H1 (cell line): ENCODE data around the gene MAGOHB. TPM values are rescaled to one million over a fixed set of nuclear protein-coding genes. Genes with fewer than 3 reads are reported as not detected.

Experiments used
- CTCF ChIA-PET: fragments of 300-600 bp; sonication (Branson Sonifier 250); formaldehyde crosslinking; loops from one replicate; lab custom pipeline; 2021; ENCODE audit not compliant: partially characterized antibody; lab: Charles Lee
- POLR2A ChIA-PET: fragments of 300-600 bp; sonication (Branson Sonifier 250); formaldehyde crosslinking; loops from one replicate; lab custom pipeline; 2021; ENCODE audit warnings: inconsistent platforms; ENCODE audit not compliant: partially characterized antibody; lab: Charles Lee
- DNase-seq, 2 experiments: peaks; one replicate each; pipeline versions ENCODE4 v3.0.0 to v3.0.0-alpha.2; 2010 to 2022; ENCODE audit warnings: low spot score in 2 of 2, low read depth in 1 of 2, mixed read lengths in 1 of 2
- FAIRE-seq: peaks from 2 replicates; lab custom pipeline; 2011; peaks lifted over from hg19 to GRCh38; lab: Jason Lieb, UNC
- H2AFZ ChIP-seq: 2 replicates; pipeline ENCODE4 v1.8.1; 2012; ENCODE audit warnings: low read length, inconsistent platforms
- H2AK5ac ChIP-seq: 2 replicates; pipeline ENCODE4 v1.6.1; 2013; ENCODE audit warnings: low read depth, low read length
- H2BK120ac ChIP-seq: replicated peaks from 2 replicates; pipeline ENCODE3; 2013; ENCODE audit warnings: low read depth, low read length, inconsistent platforms
- H2BK12ac ChIP-seq: 2 replicates; pipeline ENCODE4 v1.6.1; 2013; ENCODE audit warnings: low read depth, low read length
- H2BK15ac ChIP-seq: 2 replicates; pipeline ENCODE4 v1.6.1; 2013; ENCODE audit warnings: low read length
- H2BK20ac ChIP-seq: 2 replicates; pipeline ENCODE4 v1.6.1; 2013; ENCODE audit warnings: low read length
- H2BK5ac ChIP-seq: 2 replicates; pipeline ENCODE4 v1.6.1; 2013; ENCODE audit warnings: low read depth, low read length
- H3K14ac ChIP-seq: 2 replicates; pipeline ENCODE4 v1.6.1; 2013; ENCODE audit warnings: inconsistent platforms; ENCODE audit not compliant: insufficient read length
- H3K18ac ChIP-seq: 2 replicates; pipeline ENCODE4 v1.6.1; 2013; ENCODE audit warnings: low read length; ENCODE audit errors: extremely low read depth
- H3K23ac ChIP-seq: 2 replicates; pipeline ENCODE4 v1.6.1; 2013; ENCODE audit warnings: inconsistent platforms; ENCODE audit not compliant: insufficient read length
- H3K23me2 ChIP-seq: 2 replicates; pipeline ENCODE4 v1.6.1; 2013; ENCODE audit warnings: low read depth, low read length
- H3K27ac ChIP-seq: 2 replicates; pipeline ENCODE4 v1.6.1; 2011; ENCODE audit warnings: low read depth, low read length, inconsistent platforms
- H3K27me3 ChIP-seq, 4 experiments: replicated peaks in 1 of 4; 1 replicate in 1 of 4; 2 replicates in 3 of 4; pipeline versions ENCODE4 v1.6.1 to v1.8.1; 2011 to 2013; ENCODE audit warnings: low read length in 3 of 4, mild to moderate bottlenecking in 3 of 4, inconsistent platforms in 2 of 4, mixed read lengths in 2 of 4, moderate library complexity in 1 of 4; ENCODE audit not compliant: control insufficient read depth in 3 of 4, insufficient read depth in 3 of 4; ENCODE audit errors: extremely low read depth in 1 of 4
- H3K36me3 ChIP-seq, 4 experiments: 2 replicates each; pipeline versions ENCODE4 v1.6.1 to v1.8.1; 2011 to 2013; ENCODE audit warnings: mild to moderate bottlenecking in 4 of 4, low read length in 3 of 4, moderate library complexity in 2 of 4, control low read depth in 1 of 4, inconsistent platforms in 1 of 4; ENCODE audit not compliant: insufficient read depth in 4 of 4, control insufficient read depth in 2 of 4
- H3K4ac ChIP-seq: replicated peaks from 2 replicates; pipeline ENCODE3; 2013; ENCODE audit warnings: low read length, low read depth, mixed read lengths, inconsistent platforms; ENCODE audit not compliant: insufficient read length
- H3K4me1 ChIP-seq, 4 experiments: replicated peaks in 1 of 4; 1 replicate in 1 of 4; 2 replicates in 3 of 4; pipeline versions ENCODE4 v1.6.1 to v1.8.1; 2011 to 2013; ENCODE audit warnings: low read length in 3 of 4, inconsistent platforms in 2 of 4, mixed read lengths in 1 of 4; ENCODE audit not compliant: insufficient read depth in 4 of 4, control insufficient read depth in 3 of 4
- H3K4me2 ChIP-seq, 2 experiments: 2 replicates each; pipeline versions ENCODE4 v1.6.1 to v1.8.1; 2011 to 2013; ENCODE audit warnings: low read depth in 2 of 2, low read length in 2 of 2, control low read depth in 1 of 2, inconsistent platforms in 1 of 2, mild to moderate bottlenecking in 1 of 2; ENCODE audit not compliant: insufficient read depth in 1 of 2
- H3K4me3 ChIP-seq, 4 experiments: fragments of 200-600, 300-600 bp in 1 of 4; sonication (generic), shearing (Covaris generic), sonication (Bioruptor Twin) in 1 of 4; 2 replicates each; pipeline versions ENCODE4 v1.5.1 to v1.8.1; 2011 to 2016; ENCODE audit warnings: low read length in 4 of 4, low read depth in 3 of 4, control low read depth in 2 of 4, inconsistent platforms in 2 of 4, mild to moderate bottlenecking in 2 of 4, mixed read lengths in 1 of 4, moderate library complexity in 1 of 4; ENCODE audit not compliant: insufficient read depth in 2 of 4; ENCODE audit errors: extremely low read depth in 1 of 4
- H3K56ac ChIP-seq: replicated peaks from 2 replicates; pipeline ENCODE3; 2013; ENCODE audit warnings: low read depth, mild to moderate bottlenecking, mixed read lengths, low read length, inconsistent platforms; ENCODE audit not compliant: insufficient read length
- H3K79me1 ChIP-seq: 2 replicates; pipeline ENCODE4 v1.6.1; 2013; ENCODE audit warnings: low read depth, low read length, control low read depth
- H3K79me2 ChIP-seq, 2 experiments: 2 replicates each; pipeline versions ENCODE4 v1.6.1 to v1.8.1; 2012 to 2013; ENCODE audit warnings: low read length in 2 of 2, mild to moderate bottlenecking in 2 of 2, inconsistent platforms in 1 of 2; ENCODE audit not compliant: insufficient read depth in 2 of 2, control insufficient read depth in 1 of 2
- H3K9ac ChIP-seq, 4 experiments: replicated peaks in 1 of 4; 1 replicate in 1 of 4; 2 replicates in 3 of 4; pipeline versions ENCODE4 v1.6.1 to v1.8.1; 2011 to 2013; ENCODE audit warnings: low read depth in 3 of 4, low read length in 3 of 4, control low read depth in 2 of 4, mild to moderate bottlenecking in 2 of 4, moderate library complexity in 2 of 4, inconsistent platforms in 1 of 4; ENCODE audit errors: extremely low read depth in 1 of 4
- H3K9me3 ChIP-seq, 2 experiments: 2 replicates each; pipeline versions ENCODE4 v1.6.1 to v1.8.1; 2012 to 2013; ENCODE audit warnings: mild to moderate bottlenecking in 2 of 2, moderate library complexity in 2 of 2, control low read depth in 1 of 2, inconsistent platforms in 1 of 2, low read depth in 1 of 2, low read length in 1 of 2, mixed read lengths in 1 of 2; ENCODE audit not compliant: insufficient read depth in 2 of 2
- H4K20me1 ChIP-seq, 2 experiments: replicated peaks in 1 of 2; 2 replicates each; pipeline versions ENCODE3 to v1.8.1; 2011 to 2013; ENCODE audit warnings: inconsistent platforms in 2 of 2, low read length in 2 of 2, mild to moderate bottlenecking in 1 of 2; ENCODE audit not compliant: insufficient read depth in 2 of 2, control insufficient read depth in 1 of 2
- H4K5ac ChIP-seq: 2 replicates; pipeline ENCODE4 v1.6.1; 2013; ENCODE audit warnings: low read length, low read depth, mixed read lengths, inconsistent platforms; ENCODE audit not compliant: insufficient read length
- H4K8ac ChIP-seq: 2 replicates; pipeline ENCODE4 v1.8.0; 2013; ENCODE audit warnings: mild to moderate bottlenecking, moderate library complexity, low read length, inconsistent platforms; ENCODE audit not compliant: insufficient read depth; ENCODE audit errors: extremely low read depth
- H4K91ac ChIP-seq: replicated peaks from 2 replicates; pipeline ENCODE3; 2013; ENCODE audit warnings: low read length, mixed read lengths, inconsistent platforms; ENCODE audit not compliant: insufficient read length
- BCL11A ChIP-seq, 2 experiments: IDR thresholded peaks; one replicate each; pipeline ENCODE4 v1.6.1; 2011; ENCODE audit warnings: low read depth in 2 of 2, low read length in 2 of 2, mild to moderate bottlenecking in 2 of 2
- CREB1 ChIP-seq: IDR thresholded peaks from 2 replicates; pipeline ENCODE4 v1.6.1; 2012; ENCODE audit warnings: inconsistent platforms
- EGR1 ChIP-seq: IDR thresholded peaks from 2 replicates; pipeline ENCODE4 v1.6.1; 2011; ENCODE audit warnings: low read depth, low read length, borderline replicate concordance
- GTF2F1 ChIP-seq: IDR thresholded peaks from 2 replicates; pipeline ENCODE4 v1.6.1; 2012; ENCODE audit warnings: low read depth, low read length, improper control_type of control experiment, borderline replicate concordance
- NRF1 ChIP-seq: IDR thresholded peaks from 2 replicates; pipeline ENCODE4 v1.6.1; 2011; ENCODE audit warnings: mild to moderate bottlenecking, low read depth, low read length, improper control_type of control experiment
- POLR2A ChIP-seq, 2 experiments: IDR thresholded peaks; 1 replicate in 1 of 2; 2 replicates in 1 of 2; pipeline ENCODE4 v1.6.1; 2011; ENCODE audit warnings: low read depth in 2 of 2, low read length in 2 of 2, mild to moderate bottlenecking in 2 of 2; ENCODE audit errors: control extremely low read depth in 1 of 2
- RAD21 ChIP-seq, 2 experiments: IDR thresholded peaks in 1 of 2; conservative IDR thresholded peaks in 1 of 2; 2 replicates each; pipeline ENCODE4 v1.6.1; 2011; ENCODE audit warnings: low read depth in 2 of 2, low read length in 2 of 2, improper control_type of control experiment in 1 of 2, inconsistent platforms in 1 of 2, mild to moderate bottlenecking in 1 of 2, moderate library complexity in 1 of 2
- SUZ12 ChIP-seq: fragments of 200-600 bp; sonication (generic); IDR thresholded peaks from 2 replicates; pipeline ENCODE4 v1.6.1; 2012; ENCODE audit warnings: mild to moderate bottlenecking, inconsistent platforms, low read length, moderate library complexity, mixed read lengths
- TAF7 ChIP-seq: optimal IDR thresholded peaks from 2 replicates; pipeline ENCODE3; 2011; ENCODE audit warnings: low read depth, mild to moderate bottlenecking, inconsistent platforms, low read length, moderate library complexity, borderline replicate concordance
- polyA plus RNA-seq, 7 experiments: library from polyadenylated mRNA; depleted of rRNA in 3 of 7; stranded (reverse) in 5 of 7; unstranded in 2 of 7; fragments of >200 nt in 5 of 7; fragments of 200-250 nt in 2 of 7; gene quantifications; 1 replicate in 5 of 7; 2 replicates in 1 of 7; 4 replicates in 1 of 7; pipeline versions ENCODE4 v1.2.1 to v1.2.3, GENCODE V29; 2011 to 2013; ENCODE audit warnings: missing spikeins in 2 of 7, mixed read lengths in 2 of 7
- total RNA-seq: library from RNA; stranded (reverse); fragmentation: NEBNext Ultra II Directional; extraction: Animal tissue kit (Norgen Biotek cat#: 25700); gene quantifications from 2 replicates; pipeline ENCODE4 v1.2.1, GENCODE V29; 2021
- TF ChIP-seq, protein P1 (sequence below): IDR thresholded peaks from 2 replicates; pipeline ENCODE4 v1.6.1; 2012; ENCODE audit warnings: inconsistent platforms

The MAGOHB gene
- total and polyA plus RNA-seq, 2 of the 8 experiments (the other 6 are each of a cell fraction or from before 2014, with no cell fraction given), result 21.5 to 53.7 TPM

DNA sequence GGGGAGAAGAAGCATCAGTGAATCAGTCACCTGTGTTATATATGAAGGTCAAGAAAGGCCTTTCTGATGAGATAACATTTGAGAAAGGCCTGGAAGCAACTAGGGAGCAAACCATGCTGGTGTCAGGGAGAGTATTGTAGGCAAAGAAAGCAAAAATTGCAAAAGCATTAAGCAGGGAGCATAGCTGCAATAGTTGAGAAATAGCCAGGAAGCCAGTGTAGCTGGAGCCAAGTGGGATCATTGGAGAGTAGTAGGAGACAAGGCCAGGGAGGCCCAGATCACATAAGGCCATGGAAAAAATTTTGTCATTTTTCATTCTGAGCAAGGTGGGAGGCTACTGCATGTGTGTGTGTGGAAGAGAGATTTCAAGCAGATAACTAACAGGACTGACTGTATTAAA lies 18.8 kb upstream of the MAGOHB start:
- H3K56ac ChIP-seq, result no peak overlapping the region
- no peak overlapping the region for H2BK5ac ChIP-seq
- no peaks in the 10 kb centered on the region for H4K20me1 ChIP-seq
- H2AFZ ChIP-seq, result no peak overlapping the region
- H3K79me2 ChIP-seq, result no peaks in the 10 kb centered on the region
- no peak overlapping the region for H3K18ac ChIP-seq
- H3K9ac ChIP-seq, result no peak overlapping the region
- H3K4me2 ChIP-seq, result no peak overlapping the region
- H3K79me1 ChIP-seq, result no peaks in the 10 kb centered on the region
- peaks cover 0 to 7% (median 2%) of the 10 kb centered on the region in 4 experiments; a peak in 4 of 7 replicates for H3K4me1 ChIP-seq
- peaks cover 0 to under 1% (median 0%) of the 10 kb centered on the region in 4 experiments; a peak in 1 of 7 replicates for H3K27me3 ChIP-seq
- H4K8ac ChIP-seq, result no peak overlapping the region
- TF ChIP-seq, protein P1, sequence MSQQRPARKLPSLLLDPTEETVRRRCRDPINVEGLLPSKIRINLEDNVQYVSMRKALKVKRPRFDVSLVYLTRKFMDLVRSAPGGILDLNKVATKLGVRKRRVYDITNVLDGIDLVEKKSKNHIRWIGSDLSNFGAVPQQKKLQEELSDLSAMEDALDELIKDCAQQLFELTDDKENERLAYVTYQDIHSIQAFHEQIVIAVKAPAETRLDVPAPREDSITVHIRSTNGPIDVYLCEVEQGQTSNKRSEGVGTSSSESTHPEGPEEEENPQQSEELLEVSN, result no peak
- TF ChIP-seq NRF1 (no peak), SUZ12 (no peak), TAF7 (no peak), POLR2A (IDR thresholded peaks at IDR 0.05; ENCODE audit: control extremely low read depth in 1 of 2, low read depth in 2 of 2, low read length in 2 of 2) (no peak), RAD21 (IDR thresholded peaks at IDR 0.05 in 1 of 2, conservative IDR thresholded peaks at IDR 0.05 in 1 of 2; ENCODE audit: low read depth in 2 of 2, low read length in 2 of 2) (no peak), GTF2F1 (no peak), EGR1 (no peak), CREB1 (no peak), BCL11A (IDR thresholded peaks at IDR 0.05; ENCODE audit: low read depth in 2 of 2, low read length in 2 of 2) (no peak)
- no peak overlapping the region for H2BK20ac ChIP-seq
- no peak overlapping the region for H3K4me3 ChIP-seq
- DNase-seq (no peak), FAIRE-seq (peak; percentile 13)
- no peak overlapping the region for H2BK120ac ChIP-seq
- no peak overlapping the region for H2BK15ac ChIP-seq
- POLR2A ChIA-PET, result no interaction called here
- no peaks in the 10 kb centered on the region for H3K23me2 ChIP-seq
- H3K27ac ChIP-seq, result no peak overlapping the region
- no peak overlapping the region for H3K14ac ChIP-seq
- H3K4ac ChIP-seq, result no peak overlapping the region
- no peak overlapping the region for H2BK12ac ChIP-seq
- H3K9me3 ChIP-seq, result no peaks in the 10 kb centered on the region
- CTCF ChIA-PET, result no interaction called here
- H2AK5ac ChIP-seq, result no peak overlapping the region
- no peak overlapping the region for H4K5ac ChIP-seq
- no peak overlapping the region for H3K23ac ChIP-seq
- no peak overlapping the region for H4K91ac ChIP-seq
- no peaks in the 10 kb centered on the region for H3K36me3 ChIP-seq
